Peyer's patch (tissue), 4 donors: Measurements from ENCODE around the gene PLPPR2.

Source experiments
- CTCF ChIP-seq, 6 experiments: fragments of 450-650 bp in 4 of 6; fragments of 200-600 bp in 2 of 6; sonication (generic) in 1 of 6; IDR thresholded peaks; one replicate each; pipeline ENCODE4 v1.5.1; 2017 to 2019; ENCODE audit warnings: antibody characterized with exemption in 6 of 6, mild to moderate bottlenecking in 3 of 6, moderate library complexity in 1 of 6
- POLR2A ChIP-seq, 2 donors: fragments of 450-650 bp; IDR thresholded peaks; one replicate each; pipeline ENCODE4 v1.5.1; 2017; ENCODE audit warnings: antibody characterized with exemption in 2 of 2, mild to moderate bottlenecking in 2 of 2, moderate library complexity in 2 of 2

GRCh38 chr19:11332822-11333221 lies 22.4 kb upstream of the PLPPR2 start:
- no peak for TF ChIP-seq CTCF (IDR thresholded peaks at IDR 0.05)
- no peak for TF ChIP-seq POLR2A (IDR thresholded peaks at IDR 0.05)
